ENCODE measurements around the gene ZFP82.

DNA sequence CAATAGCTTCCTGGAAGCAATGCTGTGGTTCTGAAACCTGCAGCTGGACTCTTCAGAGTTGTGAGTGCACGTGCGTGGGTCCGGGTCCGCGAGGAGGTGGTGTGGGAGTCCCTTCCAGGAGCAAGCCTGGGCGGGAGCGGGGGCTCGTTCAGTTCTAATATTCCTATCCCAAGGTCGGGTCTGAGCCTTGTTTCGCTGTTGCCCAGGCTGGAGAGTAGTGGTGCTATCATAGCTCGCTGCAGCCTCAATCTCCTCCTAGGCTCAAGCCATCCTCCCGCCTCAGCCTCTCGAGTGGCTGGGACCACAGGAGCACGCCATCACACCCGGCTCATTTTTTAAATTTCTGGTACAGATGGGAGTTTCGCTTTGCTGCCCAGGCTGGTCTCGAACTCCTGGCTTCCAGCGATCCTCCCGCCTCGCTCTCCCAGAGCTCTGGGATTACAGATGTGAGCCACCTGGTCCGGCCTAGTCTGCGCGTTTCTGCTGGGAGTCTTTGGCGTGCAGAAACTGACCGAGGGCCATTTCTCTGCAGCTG is 625 bp downstream of the ZFP82 start:
- TF ChIP-seq CTCF (IDR thresholded peaks at IDR 0.05) (no peak), POLR2A (IDR thresholded peaks at IDR 0.05) (no peak)

Measured in right lobe of liver (tissue), 4 donors.